Panc1 (cell line): Measurements from ENCODE around the gene KANK2. TPM values are rescaled to one million over a fixed set of nuclear protein-coding genes. Genes with fewer than 3 reads are reported as not detected.

Experiments used
- ATAC-seq: fragments of 200-7000 bp; cut with Tn5 transposase; 2 replicates; pipeline ENCODE4 v1.9.1; 2020; ENCODE audit warnings: mild to moderate bottlenecking, moderate library complexity
- BruUV-seq: library from RNA; stranded (reverse); fragments of 400-500 nt; replicated peaks from 2 replicates; lab custom pipeline; 2021; lab: Mats Ljungman, UMichigan
- CTCF ChIA-PET: fragments of 300-600 bp; sonication (Branson Sonifier 250); formaldehyde crosslinking; loops from one replicate; lab custom pipeline; 2022; ENCODE audit warnings: antibody characterized with exemption; lab: Charles Lee
- POLR2A ChIA-PET: fragments of 300-600 bp; sonication (Branson Sonifier 250); formaldehyde crosslinking; loops from one replicate; lab custom pipeline; 2022; ENCODE audit warnings: antibody characterized with exemption; lab: Charles Lee
- DNase-seq: peaks from one replicate; pipeline ENCODE4 v3.0.0-alpha.2; 2010; ENCODE audit warnings: low read depth, low spot score
- H3K27ac ChIP-seq: 2 replicates; pipeline ENCODE4 v1.5.1; 2011; ENCODE audit warnings: mild to moderate bottlenecking, low read length, inconsistent platforms
- H3K27me3 ChIP-seq: fragments of 200-500 bp; sonication (Bioruptor generic); 2 replicates; pipeline ENCODE4 v1.6.0; 2014; ENCODE audit warnings: low read length, inconsistent platforms; ENCODE audit not compliant: control insufficient read depth, insufficient read depth
- H3K36me3 ChIP-seq: fragments of 200-500 bp; sonication (Bioruptor generic); 2 replicates; pipeline ENCODE4 v1.5.1; 2014; ENCODE audit warnings: inconsistent platforms, mild to moderate bottlenecking, low read length, moderate library complexity; ENCODE audit not compliant: control insufficient read depth, insufficient read depth
- H3K4me1 ChIP-seq: 2 replicates; pipeline ENCODE4 v1.5.1; 2011; ENCODE audit warnings: inconsistent platforms, mild to moderate bottlenecking, low read length, moderate library complexity; ENCODE audit not compliant: control insufficient read depth, insufficient read depth
- H3K4me3 ChIP-seq, 2 experiments: 2 replicates each; pipeline ENCODE4 v1.5.1; 2011 to 2012; ENCODE audit warnings: low read depth in 2 of 2, low read length in 2 of 2, mild to moderate bottlenecking in 2 of 2, inconsistent platforms in 1 of 2, moderate library complexity in 1 of 2
- H3K9me3 ChIP-seq: fragments of 200-500 bp; sonication (Bioruptor generic); 2 replicates; pipeline ENCODE4 v1.5.1; 2014; ENCODE audit warnings: low read depth, mild to moderate bottlenecking, inconsistent platforms, low read length, moderate library complexity; ENCODE audit not compliant: control insufficient read depth, insufficient read depth
- CTCF ChIP-seq: fragments of 450-650 bp; IDR thresholded peaks from 2 replicates; pipeline ENCODE4 v1.5.1; 2017; ENCODE audit warnings: mild to moderate bottlenecking
- POLR2AphosphoS5 ChIP-seq: IDR thresholded peaks from 2 replicates; pipeline ENCODE4 v1.6.1; 2012; ENCODE audit warnings: mild to moderate bottlenecking, low read depth, low read length, moderate library complexity
- REST ChIP-seq, 2 experiments: IDR thresholded peaks; 2 replicates each; pipeline ENCODE4 v1.6.1; 2011 to 2012; ENCODE audit warnings: low read depth in 2 of 2, control low read depth in 1 of 2, low read length in 1 of 2, mild to moderate bottlenecking in 1 of 2, moderate library complexity in 1 of 2; ENCODE audit not compliant: insufficient read depth in 1 of 2
- SIN3A ChIP-seq: IDR thresholded peaks from 2 replicates; pipeline ENCODE4 v1.6.1; 2012; ENCODE audit warnings: low read depth, mild to moderate bottlenecking, low read length, moderate library complexity, borderline replicate concordance; ENCODE audit not compliant: insufficient read depth
- TCF7L2 ChIP-seq: IDR thresholded peaks from 2 replicates; pipeline ENCODE4 v1.6.1; 2011; ENCODE audit warnings: mild to moderate bottlenecking, low read depth, low read length, inconsistent platforms
- in situ Hi-C: cut with HindIII; loops from 2 replicates; pipeline ENCODE4 v1.10.0; 2016; ENCODE audit warnings: low sequenced_read_pairs, low pct_unique_long_range_greater_than_20kb
- intact Hi-C: fragments of 100-400 bp; cut with micrococcal nuclease; formaldehyde crosslinking; loops from one replicate; pipeline ENCODE4 v1.10.0; 2022; ENCODE audit not compliant: unreplicated experiment
- total RNA-seq: library from RNA; stranded (reverse); gene quantifications from one replicate; pipeline ENCODE4 v1.2.1, GENCODE V29; 2021; ENCODE audit not compliant: unreplicated experiment

Gene KANK2
- total RNA-seq, 1 experiment from 2014 or later, result 121 TPM

- no peak overlapping the region for H3K27ac ChIP-seq
- TF ChIP-seq CTCF (no peak), REST (IDR thresholded peaks at IDR 0.05; ENCODE audit: insufficient read depth in 1 of 2, low read depth in 2 of 2, low read length in 1 of 2) (no peak), POLR2AphosphoS5 (no peak), SIN3A (no peak), TCF7L2 (no peak)
- BruUV-seq, result no TSS peak
- CTCF ChIA-PET, result no interaction called here
- intact Hi-C loops, result no loop called here
- H3K36me3 ChIP-seq, result peaks cover 7% of the 10 kb centered on the region; the same call in 1 of the 2 replicates
- H3K27me3 ChIP-seq, result no peaks in the 10 kb centered on the region
- POLR2A ChIA-PET, result no interaction called here
- in situ Hi-C loops, result no loop called here
- H3K9me3 ChIP-seq, result no peaks in the 10 kb centered on the region
- no peak overlapping the region for H3K4me3 ChIP-seq
- DNase-seq (no peak), ATAC-seq (no peak)
- no peaks in the 10 kb centered on the region; the same call in 1 of the 2 replicates for H3K4me1 ChIP-seq
These were observed 65.9 kb downstream of the KANK2 start for GRCh38 chr19:11131471-11131870.

GRCh38 chr19:11130824-11131455, 66.4 kb downstream of the KANK2 start:
- in situ Hi-C loops, result no loop called here

More at GRCh38 chr19:11130824-11131455, 66.4 kb downstream of the KANK2 start:
- Histone ChIP-seq H3K27ac (no peak overlapping the region), H3K27me3 (no peaks in the 10 kb centered on the region), H3K4me3 (no peak overlapping the region), H3K9me3 (no peaks in the 10 kb centered on the region), H3K4me1 (no peaks in the 10 kb centered on the region; the same call in 1 of the 2 replicates), H3K36me3 (peaks cover 7% of the 10 kb centered on the region; the same call in 1 of the 2 replicates)
- DNase-seq (no peak), ATAC-seq (peak; percentile 82)
- ChIA-PET CTCF (no interaction called here), POLR2A (no interaction called here)
- intact Hi-C loops, result no loop called here
- BruUV-seq, result no TSS peak
- no peak for TF ChIP-seq TCF7L2
- TF ChIP-seq CTCF, result peak; percentile 86
